K562 (cell line): ENCODE data around the gene SH3BP5L. TPM values are rescaled to one million over a fixed set of nuclear protein-coding genes. Genes with fewer than 3 reads are reported as not detected.

Experiments used
- C11orf30 ChIP-seq: fragments of 450-650 bp; IDR thresholded peaks from 2 replicates; pipeline ENCODE4 v1.6.1; 2016; ENCODE audit warnings: low read depth, mild to moderate bottlenecking
- FOXJ2 ChIP-seq: fragments of 200-800 bp; sonication (Bioruptor generic); IDR thresholded peaks from 2 replicates; pipeline ENCODE4 v1.6.1; 2016; ENCODE audit warnings: missing genetic modification characterization, missing compliant biosample characterization
- HCFC1 ChIP-seq: IDR thresholded peaks from 2 replicates; pipeline ENCODE4 v1.6.1; 2012; ENCODE audit warnings: low read depth, low read length, improper control_type of control experiment
- KLF6 ChIP-seq: fragments of 250-450 bp; sonication (Bioruptor Pico); IDR thresholded peaks from 2 replicates; pipeline ENCODE4 v1.4.0; 2020; ENCODE audit warnings: mild to moderate bottlenecking, moderate library complexity, borderline replicate concordance
- MYBL2 ChIP-seq, 2 experiments: fragments of 450-650 bp in 1 of 2; sonication (generic) in 1 of 2; formaldehyde crosslinking in 1 of 2; IDR thresholded peaks; 2 replicates each; pipeline versions ENCODE4 v1.6.1 to v1.8.1; 2017 to 2022; ENCODE audit warnings: borderline replicate concordance in 1 of 2, inconsistent platforms in 1 of 2, low read depth in 1 of 2, mild to moderate bottlenecking in 1 of 2, missing genetic modification reagents in 1 of 2, moderate library complexity in 1 of 2
- MYC ChIP-seq, 2 experiments: fragments of 250-450 bp in 1 of 2; sonication (Bioruptor Pico) in 1 of 2; IDR thresholded peaks; 2 replicates each; pipeline versions ENCODE4 v1.5.1 to v1.6.1; 2012 to 2021; ENCODE audit warnings: low read depth in 2 of 2, borderline replicate concordance in 1 of 2, improper control_type of control experiment in 1 of 2, low read length in 1 of 2, mild to moderate bottlenecking in 1 of 2, moderate library complexity in 1 of 2
- SETDB1 ChIP-seq: IDR thresholded peaks from one replicate; pipeline ENCODE4 v1.6.1; 2012; ENCODE audit warnings: low read length, control low read depth, inconsistent platforms
- U2AF2 ChIP-seq: fragments of 200-400 bp; formaldehyde crosslinking; optimal IDR thresholded peaks from 2 replicates; pipeline ENCODE3; 2017; ENCODE audit warnings: low read depth, mild to moderate bottlenecking, low read length
- WHSC1 ChIP-seq: IDR thresholded peaks from one replicate; pipeline ENCODE4 v1.6.1; 2012; ENCODE audit warnings: low read length, control low read depth, inconsistent platforms
- ZNF224 ChIP-seq: sonication (generic); formaldehyde crosslinking; IDR thresholded peaks from 2 replicates; pipeline ENCODE4 v1.8.0; 2022; ENCODE audit warnings: mild to moderate bottlenecking, missing genetic modification reagents
- polyA plus RNA-seq, 8 experiments: library from polyadenylated mRNA; depleted of rRNA in 4 of 8; stranded (reverse) in 5 of 8; unstranded in 3 of 8; fragments of >200 nt; fragmentation: Nextera tagmentation in 2 of 8; fragmentation: Illumina TruSeq in 1 of 8; extraction: Ambion mirVana in 2 of 8; extraction: Trizol in 1 of 8; gene quantifications; 2 replicates each; pipeline versions ENCODE4 v1.2.1 to v1.2.3, GENCODE V29; 2011 to 2014; ENCODE audit warnings: inconsistent platforms in 1 of 8, missing spikeins in 1 of 8
- total RNA-seq, 7 experiments: library from RNA; depleted of rRNA in 6 of 7; stranded (reverse); fragments of >200 nt in 6 of 7; fragmentation: Illumina TruSeq in 2 of 7; extraction: Trizol in 2 of 7; gene quantifications; 2 replicates each; pipeline versions ENCODE4 v1.2.1 to v1.2.3, GENCODE V29; 2011 to 2021; ENCODE audit warnings: low replicate concordance in 1 of 7
- TF ChIP-seq, protein P1 (sequence below): fragments of 450-650 bp; IDR thresholded peaks from 2 replicates; pipeline ENCODE4 v1.6.1; 2018; ENCODE audit not compliant: partially characterized antibody
- TF ChIP-seq, protein P2 (sequence below), 2 experiments: fragments of 450-650 bp; IDR thresholded peaks; 2 replicates each; pipeline ENCODE4 v1.6.1; 2016; ENCODE audit warnings: mild to moderate bottlenecking in 2 of 2, borderline replicate concordance in 1 of 2, low read depth in 1 of 2, moderate library complexity in 1 of 2

The SH3BP5L gene
- total and polyA plus RNA-seq, 9 of the 15 experiments (the other 6 are each of a cell fraction or from before 2014, with no cell fraction given): 1.9 to 26.5 (median 15.8) TPM

DNA sequence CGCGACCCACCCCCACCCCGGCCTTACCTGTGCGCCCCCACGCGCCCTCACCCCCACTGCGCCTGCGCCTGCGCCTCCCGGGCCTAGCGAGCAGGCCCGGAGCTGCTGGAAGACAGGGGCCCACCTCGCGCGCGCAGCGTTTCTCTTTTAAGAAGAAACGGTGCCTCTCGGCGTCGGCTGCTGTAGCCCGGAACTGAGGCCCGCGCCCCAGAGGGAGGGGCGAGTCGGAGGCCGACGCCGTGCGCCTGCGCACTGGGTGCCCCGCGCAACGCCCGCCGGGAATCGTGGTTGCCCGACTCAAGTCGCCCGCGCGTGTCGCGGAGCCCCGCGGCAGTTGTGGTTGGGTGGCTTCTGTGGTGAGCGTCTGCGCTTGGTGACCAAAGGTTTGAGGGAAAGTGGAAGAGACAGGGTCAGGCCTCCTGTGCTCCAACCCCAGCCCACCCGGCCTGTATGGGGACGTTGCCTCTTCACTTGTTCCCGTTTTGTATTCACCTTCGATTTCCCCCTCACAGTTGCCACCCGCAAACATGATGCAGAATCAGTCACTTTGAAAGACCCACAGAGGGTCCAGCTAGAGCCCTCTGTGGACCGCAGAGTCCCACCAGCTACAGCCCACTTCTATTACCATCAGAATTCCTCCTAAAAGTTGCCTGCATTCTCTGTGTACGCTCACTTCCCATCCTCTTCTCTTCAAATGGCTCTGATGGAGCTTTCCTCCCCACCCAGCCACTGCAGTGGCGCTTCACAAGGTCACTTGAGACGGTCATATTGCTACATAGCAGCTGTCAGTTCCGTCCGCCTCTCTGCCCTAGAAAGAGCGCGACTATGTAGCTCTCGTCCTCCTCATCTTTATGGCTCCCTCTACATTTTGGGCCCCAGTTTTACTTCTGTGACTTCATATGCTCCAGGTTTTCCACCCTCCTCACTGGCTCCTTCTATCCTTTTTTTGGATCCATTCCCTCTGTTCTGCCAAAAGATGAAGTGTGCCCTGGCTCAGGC is 33.5 kb upstream of the SH3BP5L start, which contains the start of gene ZNF692 (continued):
- TF ChIP-seq, protein P1, sequence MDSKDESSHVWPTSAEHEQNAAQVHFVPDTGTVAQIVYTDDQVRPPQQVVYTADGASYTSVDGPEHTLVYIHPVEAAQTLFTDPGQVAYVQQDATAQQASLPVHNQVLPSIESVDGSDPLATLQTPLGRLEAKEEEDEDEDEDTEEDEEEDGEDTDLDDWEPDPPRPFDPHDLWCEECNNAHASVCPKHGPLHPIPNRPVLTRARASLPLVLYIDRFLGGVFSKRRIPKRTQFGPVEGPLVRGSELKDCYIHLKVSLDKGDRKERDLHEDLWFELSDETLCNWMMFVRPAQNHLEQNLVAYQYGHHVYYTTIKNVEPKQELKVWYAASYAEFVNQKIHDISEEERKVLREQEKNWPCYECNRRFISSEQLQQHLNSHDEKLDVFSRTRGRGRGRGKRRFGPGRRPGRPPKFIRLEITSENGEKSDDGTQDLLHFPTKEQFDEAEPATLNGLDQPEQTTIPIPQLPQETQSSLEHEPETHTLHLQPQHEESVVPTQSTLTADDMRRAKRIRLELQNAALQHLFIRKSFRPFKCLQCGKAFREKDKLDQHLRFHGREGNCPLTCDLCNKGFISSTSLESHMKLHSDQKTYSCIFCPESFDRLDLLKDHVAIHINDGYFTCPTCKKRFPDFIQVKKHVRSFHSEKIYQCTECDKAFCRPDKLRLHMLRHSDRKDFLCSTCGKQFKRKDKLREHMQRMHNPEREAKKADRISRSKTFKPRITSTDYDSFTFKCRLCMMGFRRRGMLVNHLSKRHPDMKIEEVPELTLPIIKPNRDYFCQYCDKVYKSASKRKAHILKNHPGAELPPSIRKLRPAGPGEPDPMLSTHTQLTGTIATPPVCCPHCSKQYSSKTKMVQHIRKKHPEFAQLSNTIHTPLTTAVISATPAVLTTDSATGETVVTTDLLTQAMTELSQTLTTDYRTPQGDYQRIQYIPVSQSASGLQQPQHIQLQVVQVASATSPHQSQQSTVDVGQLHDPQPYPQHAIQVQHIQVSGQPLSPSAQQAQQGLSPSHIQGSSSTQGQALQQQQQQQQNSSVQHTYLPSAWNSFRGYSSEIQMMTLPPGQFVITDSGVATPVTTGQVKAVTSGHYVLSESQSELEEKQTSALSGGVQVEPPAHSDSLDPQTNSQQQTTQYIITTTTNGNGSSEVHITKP: no peak
- no peak for TF ChIP-seq U2AF2
- no peak for TF ChIP-seq KLF6 (CRISPR knock-in tag)
- no peak for TF ChIP-seq WHSC1
- TF ChIP-seq HCFC1: peak; percentile 72
- TF ChIP-seq, protein P2, sequence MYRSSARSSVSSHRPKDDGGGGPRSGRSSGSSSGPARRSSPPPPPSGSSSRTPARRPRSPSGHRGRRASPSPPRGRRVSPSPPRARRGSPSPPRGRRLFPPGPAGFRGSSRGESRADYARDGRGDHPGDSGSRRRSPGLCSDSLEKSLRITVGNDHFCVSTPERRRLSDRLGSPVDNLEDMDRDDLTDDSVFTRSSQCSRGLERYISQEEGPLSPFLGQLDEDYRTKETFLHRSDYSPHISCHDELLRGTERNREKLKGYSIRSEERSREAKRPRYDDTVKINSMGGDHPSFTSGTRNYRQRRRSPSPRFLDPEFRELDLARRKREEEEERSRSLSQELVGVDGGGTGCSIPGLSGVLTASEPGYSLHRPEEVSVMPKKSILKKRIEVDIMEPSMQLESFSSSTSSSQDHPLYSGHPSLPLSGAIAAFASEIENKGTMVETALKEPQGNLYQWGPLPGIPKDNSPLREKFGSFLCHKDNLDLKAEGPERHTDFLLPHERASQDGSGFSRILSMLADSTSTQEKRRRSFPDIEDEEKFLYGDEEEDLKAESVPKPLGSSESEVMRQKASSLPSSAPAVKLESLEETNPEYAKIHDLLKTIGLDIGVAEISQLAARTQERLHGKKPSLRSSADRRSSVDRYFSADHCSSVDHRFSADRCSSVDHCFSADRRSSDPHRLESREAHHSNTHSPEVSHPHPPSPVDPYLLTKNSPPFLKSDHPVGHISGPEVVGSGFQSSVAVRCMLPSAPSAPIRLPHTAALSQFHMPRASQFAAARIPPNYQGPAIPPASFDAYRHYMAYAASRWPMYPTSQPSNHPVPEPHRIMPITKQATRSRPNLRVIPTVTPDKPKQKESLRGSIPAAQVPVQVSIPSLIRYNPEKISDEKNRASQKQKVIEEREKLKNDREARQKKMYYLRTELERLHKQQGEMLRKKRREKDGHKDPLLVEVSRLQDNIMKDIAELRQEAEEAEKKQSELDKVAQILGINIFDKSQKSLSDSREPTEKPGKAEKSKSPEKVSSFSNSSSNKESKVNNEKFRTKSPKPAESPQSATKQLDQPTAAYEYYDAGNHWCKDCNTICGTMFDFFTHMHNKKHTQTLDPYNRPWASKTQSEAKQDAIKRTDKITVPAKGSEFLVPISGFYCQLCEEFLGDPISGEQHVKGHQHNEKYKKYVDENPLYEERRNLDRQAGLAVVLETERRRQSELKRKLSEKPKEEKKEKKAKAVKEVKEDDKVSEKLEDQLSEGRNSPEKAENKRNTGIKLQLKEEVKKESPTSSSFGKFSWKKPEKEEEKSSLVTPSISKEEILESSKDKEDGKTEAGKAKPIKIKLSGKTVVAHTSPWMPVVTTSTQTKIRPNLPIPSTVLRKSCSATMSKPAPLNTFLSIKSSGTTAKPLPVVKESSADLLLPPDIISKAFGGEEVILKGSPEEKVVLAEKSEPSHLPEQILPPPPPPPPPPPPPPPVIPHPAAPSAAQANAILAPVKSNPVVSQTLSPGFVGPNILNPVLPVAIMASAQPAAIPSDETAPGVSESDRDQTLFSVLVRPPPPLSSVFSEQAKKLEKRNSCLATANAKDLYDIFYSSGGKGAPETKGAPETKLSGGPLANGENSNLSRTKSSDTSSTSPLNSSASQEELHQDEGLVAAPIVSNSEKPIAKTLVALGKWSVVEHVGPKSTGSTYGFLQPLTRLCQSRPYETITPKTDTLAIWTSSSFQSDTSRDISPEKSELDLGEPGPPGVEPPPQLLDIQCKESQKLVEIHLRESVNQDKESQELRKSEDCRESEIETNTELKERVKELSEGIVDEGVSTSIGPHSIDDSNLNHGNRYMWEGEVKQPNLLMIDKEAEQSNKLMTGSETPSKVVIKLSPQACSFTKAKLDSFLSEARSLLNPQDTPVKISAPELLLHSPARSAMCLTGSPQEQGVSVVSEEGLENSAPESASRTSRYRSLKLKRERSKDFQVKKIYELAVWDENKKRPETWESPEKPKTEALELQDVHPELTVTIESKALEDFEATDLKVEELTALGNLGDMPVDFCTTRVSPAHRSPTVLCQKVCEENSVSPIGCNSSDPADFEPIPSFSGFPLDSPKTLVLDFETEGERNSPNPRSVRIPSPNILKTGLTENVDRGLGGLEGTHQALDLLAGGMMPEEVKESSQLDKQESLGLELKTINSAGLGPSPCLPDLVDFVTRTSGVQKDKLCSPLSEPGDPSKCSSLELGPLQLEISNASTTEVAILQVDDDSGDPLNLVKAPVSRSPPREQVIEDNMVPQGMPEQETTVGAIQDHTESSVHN (IDR thresholded peaks at IDR 0.05; ENCODE audit: borderline replicate concordance in 1 of 2, low read depth in 1 of 2): no peak
- TF ChIP-seq MYC (IDR thresholded peaks at IDR 0.05; ENCODE audit: low read depth, low read length): peak; percentile 74
- no peak for TF ChIP-seq MYC (CRISPR knock-in tag; IDR thresholded peaks at IDR 0.05; ENCODE audit: borderline replicate concordance, low read depth)
- TF ChIP-seq SETDB1: no peak
- no peak for TF ChIP-seq ZNF224 (CRISPR knock-in tag)
- no peak for TF ChIP-seq MYBL2 (IDR thresholded peaks at IDR 0.05; ENCODE audit: low read depth)
- no peak for TF ChIP-seq MYBL2 (CRISPR knock-in tag; IDR thresholded peaks at IDR 0.05; ENCODE audit: borderline replicate concordance)
- no peak for TF ChIP-seq C11orf30
- TF ChIP-seq FOXJ2 (tag): no peak
